Measurements from ENCODE around the gene NTRK3.
A peak's percentile ranks its signal among the peaks of the same experiment; 100 is the strongest.

The NTRK3 gene

DNA sequence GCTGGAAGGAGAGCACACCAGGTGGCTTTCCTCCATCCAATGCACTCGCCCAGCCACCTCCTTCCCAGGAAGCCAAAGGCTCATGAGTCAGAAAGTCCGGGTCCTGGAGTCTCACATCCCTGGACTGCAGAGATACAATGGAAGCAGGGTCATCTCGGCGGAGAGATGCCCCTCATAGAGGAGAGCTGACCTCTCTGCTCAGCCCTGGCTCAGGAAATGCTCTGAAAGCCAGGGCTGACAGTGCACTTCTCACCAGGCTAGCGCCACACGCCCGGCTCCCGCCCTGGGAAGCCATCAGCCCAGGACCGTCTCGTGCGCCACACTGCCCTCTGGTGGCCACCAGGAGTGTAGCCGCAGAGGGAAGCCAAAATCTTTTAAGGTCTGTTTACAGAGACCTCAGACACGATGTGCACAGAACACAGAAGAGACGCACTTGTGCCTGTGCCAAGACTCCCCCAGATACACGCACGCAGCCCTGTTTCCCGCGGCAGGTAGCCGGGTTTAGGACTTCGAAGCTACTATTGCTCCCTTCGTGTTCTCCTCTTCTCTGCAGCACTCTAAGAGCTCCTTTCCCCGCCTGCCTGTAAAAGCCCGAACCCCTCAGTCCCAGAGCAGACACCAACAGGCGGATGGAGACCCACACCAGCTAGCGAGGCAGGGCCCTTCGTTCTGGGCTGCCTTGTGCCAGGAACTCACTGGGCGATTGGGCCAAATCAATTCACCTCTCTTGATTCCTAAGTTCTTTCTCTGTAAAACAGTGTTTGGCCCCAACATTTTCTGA, 9.7 kb downstream of the NTRK3 start:
- TF ChIP-seq, protein P1, sequence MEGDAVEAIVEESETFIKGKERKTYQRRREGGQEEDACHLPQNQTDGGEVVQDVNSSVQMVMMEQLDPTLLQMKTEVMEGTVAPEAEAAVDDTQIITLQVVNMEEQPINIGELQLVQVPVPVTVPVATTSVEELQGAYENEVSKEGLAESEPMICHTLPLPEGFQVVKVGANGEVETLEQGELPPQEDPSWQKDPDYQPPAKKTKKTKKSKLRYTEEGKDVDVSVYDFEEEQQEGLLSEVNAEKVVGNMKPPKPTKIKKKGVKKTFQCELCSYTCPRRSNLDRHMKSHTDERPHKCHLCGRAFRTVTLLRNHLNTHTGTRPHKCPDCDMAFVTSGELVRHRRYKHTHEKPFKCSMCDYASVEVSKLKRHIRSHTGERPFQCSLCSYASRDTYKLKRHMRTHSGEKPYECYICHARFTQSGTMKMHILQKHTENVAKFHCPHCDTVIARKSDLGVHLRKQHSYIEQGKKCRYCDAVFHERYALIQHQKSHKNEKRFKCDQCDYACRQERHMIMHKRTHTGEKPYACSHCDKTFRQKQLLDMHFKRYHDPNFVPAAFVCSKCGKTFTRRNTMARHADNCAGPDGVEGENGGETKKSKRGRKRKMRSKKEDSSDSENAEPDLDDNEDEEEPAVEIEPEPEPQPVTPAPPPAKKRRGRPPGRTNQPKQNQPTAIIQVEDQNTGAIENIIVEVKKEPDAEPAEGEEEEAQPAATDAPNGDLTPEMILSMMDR (IDR thresholded peaks at IDR 0.05; ENCODE audit: low read depth, low read length), result peak; percentile 94
- no peak for DNase-seq (ENCODE audit: extremely low read depth, low read depth)

- TF ChIP-seq, protein P1 (IDR thresholded peaks at IDR 0.05; ENCODE audit: low read depth, low read length), result no peak
- DNase-seq (ENCODE audit: extremely low read depth, low read depth), result no peak
Measured at GRCh38 chr15:88246081-88246480, 10.5 kb downstream of the NTRK3 start.

GRCh38 chr15:88243895-88244787, 12.4 kb downstream of the NTRK3 start:
- no peak for DNase-seq (ENCODE audit: extremely low read depth, low read depth)
- TF ChIP-seq, protein P1 (IDR thresholded peaks at IDR 0.05; ENCODE audit: low read depth, low read length), result peak; percentile 57

DNA sequence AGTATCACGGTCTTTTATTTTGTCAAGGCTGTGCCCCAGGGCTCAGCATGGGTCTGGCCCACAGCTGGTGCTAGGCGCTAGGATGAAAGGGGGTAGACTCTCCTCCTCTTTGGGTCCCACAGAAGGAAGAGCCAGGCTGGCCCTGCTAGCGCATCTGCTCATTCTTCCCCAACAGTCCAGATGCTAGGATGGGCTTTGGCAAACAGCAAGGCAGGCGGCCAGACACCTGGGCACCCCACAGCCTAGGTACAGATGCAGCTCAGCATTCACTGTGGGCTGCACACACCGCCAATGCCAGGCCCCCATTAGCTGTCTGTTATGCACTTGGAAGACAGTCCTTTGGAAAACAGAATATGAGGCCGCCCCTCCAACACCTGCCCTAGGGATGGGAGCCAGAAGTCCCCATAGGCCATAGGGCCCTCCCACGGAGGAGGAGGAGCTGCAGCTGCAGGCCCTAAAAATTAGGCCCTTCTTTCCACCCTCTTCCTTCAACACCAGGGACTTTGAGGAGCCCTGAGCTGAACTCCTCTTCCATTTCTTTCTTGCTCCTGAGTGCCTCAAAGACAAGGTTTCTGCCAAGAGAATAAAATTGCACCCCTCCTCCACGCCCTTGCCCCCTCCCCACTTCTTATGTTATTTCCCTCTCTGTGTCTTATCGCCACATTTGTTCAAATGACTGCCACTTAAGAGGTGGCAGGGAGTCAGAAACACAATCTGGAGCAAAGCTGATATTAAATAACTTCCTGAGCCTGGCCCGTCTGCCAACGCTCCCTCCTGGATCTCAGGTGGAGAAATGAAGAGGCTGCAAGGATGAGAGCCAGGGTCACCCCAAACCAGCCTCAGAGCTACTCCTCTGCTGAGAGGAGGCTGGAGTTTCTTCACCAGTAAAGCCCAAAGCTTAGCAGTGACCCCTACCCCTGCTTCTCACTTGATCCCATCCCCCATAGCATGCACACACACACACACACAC, 13.7 kb downstream of the NTRK3 start:
- TF ChIP-seq, protein P1 (IDR thresholded peaks at IDR 0.05; ENCODE audit: low read depth, low read length), result no peak
- DNase-seq (ENCODE audit: extremely low read depth, low read depth), result no peak

GRCh38 chr15:88241461-88241860, 15.1 kb downstream of the NTRK3 start:
- TF ChIP-seq, protein P1 (IDR thresholded peaks at IDR 0.05; ENCODE audit: low read depth, low read length), result no peak
- DNase-seq (ENCODE audit: extremely low read depth, low read depth), result no peak

GRCh38 chr15:88241060-88241459, 15.5 kb downstream of the NTRK3 start:
- no peak for DNase-seq (ENCODE audit: extremely low read depth, low read depth)
- TF ChIP-seq, protein P1 (IDR thresholded peaks at IDR 0.05; ENCODE audit: low read depth, low read length), result no peak

Data from AG09319 (cell line).